ENCODE measurements around the gene CEP120.
"Not testable (repeated sequence)": the region's sequence is repeated elsewhere in the genome, so short reads cannot be mapped to it uniquely, and the experiment has no call there.

CEP120 gene

DNA sequence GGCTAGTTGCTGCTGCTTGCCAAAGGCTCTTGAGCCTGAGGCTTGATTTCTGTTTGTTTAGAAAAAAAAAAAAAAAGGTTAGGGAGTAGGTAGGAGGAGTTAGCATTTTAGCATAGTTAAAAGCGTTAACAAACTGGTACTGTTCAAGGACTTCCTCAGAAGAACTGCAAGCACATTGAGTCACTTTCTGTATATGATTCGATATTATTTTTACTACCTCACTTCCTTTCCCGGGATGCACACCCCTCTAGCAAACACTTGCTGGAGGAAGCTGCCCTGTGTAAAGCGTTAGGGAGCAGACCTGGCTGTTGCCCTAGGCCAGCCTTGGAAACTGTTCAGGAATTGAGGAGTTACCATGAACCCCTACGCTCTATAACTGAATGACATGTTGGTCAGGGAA is 15.7 kb upstream of the CEP120 start:
- DNase-seq (ENCODE audit: low read depth): no peak

DNA sequence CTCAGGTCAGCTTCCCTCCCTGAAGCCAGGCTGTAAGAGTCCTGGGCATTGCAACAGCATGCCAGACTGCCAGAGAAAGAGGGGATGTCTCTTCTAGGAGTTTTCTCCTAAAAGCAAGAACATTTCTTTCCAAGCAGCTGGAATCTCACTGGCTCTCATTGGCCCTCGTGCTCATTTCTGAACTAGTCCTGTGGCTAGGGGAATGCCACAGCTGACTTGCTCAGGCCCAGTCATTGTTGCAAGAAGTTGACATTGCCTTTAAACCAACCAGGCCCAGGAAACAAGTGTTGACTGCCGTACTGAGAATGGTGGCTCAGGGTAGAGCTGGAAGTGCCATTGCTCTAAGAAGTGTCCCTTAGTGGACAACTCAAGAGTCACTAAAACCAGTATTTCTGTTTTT is 15.0 kb upstream of the CEP120 start:
- no peak for DNase-seq (ENCODE audit: low read depth)

DNA sequence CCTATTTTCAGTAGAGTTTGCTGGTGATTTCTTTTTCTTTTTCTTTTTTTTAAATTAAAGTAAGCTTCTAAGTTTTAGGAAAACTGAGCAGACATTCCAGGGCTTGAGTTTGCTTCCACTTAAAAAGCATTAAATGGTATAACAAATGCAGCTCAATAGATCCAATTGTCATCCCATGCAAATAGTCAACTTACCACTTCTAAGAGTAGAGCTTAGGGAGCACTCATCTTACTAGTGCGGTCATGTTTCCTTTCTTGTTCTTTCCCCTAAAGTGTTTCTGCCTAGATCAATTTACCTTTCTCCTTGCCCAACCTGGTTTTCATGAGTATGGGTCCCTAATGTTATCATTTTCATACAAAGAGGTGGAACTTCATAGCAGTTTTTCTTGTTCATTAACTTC is 13.0 kb upstream of the CEP120 start:
- no peak for DNase-seq (ENCODE audit: low read depth)

DNA sequence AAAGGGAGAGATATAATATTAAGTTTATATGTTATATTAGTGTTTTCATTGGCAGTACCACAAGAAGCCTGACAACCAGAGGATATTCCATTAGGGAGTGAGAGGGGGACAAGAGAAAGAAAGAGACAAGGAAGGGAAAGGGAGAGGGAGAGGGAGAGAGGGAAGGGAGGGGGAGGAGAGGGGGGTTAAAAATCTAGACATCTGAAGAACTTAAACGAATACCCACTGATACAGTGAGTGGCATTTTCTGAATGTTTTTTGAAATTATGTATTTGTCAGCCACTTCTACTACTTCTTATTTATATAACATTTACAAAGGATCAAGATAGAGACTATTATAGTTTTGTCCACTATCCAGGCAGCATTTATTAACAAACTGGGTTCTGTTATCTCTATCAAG is 11.6 kb upstream of the CEP120 start:
- no peak for DNase-seq (ENCODE audit: low read depth)

DNA sequence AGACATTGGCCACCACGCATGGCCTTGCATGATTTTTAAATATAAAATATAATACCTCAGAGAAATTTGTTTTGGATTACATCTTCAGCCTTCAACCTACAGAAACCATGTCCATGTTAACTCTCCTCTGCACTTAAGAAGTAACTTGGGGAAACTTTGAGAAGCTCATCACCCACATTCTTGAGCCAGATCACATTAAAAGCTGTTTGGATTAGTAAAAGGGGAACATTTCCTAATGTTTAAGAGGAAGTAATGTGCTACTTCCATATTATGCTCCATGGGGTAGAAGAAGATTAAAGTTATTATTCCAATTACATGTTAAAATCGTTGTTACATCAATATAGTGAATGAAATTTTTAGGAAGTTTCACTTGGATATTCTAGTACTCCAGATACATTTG is 10.4 kb upstream of the CEP120 start:
- no peak for DNase-seq (ENCODE audit: low read depth)

DNA sequence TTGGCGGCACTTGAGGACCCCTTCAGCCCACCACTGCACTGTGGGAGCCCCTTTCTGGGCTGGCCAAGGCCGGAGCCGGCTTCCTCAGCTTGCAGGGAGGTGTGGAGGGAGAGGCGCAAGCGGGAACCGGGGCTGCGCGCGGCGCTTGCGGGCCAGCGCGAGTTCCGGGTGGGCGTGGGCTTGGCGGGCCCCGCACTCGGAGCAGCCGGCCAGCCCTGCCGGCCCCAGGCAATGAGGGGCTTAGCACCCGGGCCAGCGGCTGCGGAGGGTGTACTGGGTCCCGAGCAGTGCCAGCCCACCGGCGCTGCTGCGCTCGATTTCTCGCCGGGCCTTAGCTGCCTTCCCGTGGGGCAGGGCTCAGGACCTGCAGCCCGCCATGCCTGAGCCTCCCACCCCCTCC is 7.2 kb upstream of the CEP120 start:
- not testable (repeated sequence) for DNase-seq (ENCODE audit: low read depth)

DNA sequence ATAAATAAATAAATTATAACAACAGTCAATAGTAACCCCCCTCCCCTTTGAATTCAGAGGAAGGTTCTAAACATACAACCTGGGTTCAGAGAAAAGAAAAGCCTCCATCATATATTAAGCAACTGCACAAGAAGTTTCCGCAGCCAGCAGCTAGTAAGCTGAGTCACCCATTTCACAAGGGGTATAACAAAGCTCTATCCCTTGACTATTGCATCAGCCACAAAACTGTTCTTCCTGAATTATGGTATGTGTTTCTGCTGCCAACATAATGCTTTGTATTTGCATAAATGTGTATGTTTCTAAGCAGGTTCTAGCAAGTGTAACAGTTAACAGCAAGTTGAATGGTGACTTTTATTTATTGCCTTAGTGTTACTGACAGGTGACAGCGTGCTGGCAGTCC is 6.8 kb upstream of the CEP120 start:
- DNase-seq (ENCODE audit: low read depth): peak; percentile 78

DNA sequence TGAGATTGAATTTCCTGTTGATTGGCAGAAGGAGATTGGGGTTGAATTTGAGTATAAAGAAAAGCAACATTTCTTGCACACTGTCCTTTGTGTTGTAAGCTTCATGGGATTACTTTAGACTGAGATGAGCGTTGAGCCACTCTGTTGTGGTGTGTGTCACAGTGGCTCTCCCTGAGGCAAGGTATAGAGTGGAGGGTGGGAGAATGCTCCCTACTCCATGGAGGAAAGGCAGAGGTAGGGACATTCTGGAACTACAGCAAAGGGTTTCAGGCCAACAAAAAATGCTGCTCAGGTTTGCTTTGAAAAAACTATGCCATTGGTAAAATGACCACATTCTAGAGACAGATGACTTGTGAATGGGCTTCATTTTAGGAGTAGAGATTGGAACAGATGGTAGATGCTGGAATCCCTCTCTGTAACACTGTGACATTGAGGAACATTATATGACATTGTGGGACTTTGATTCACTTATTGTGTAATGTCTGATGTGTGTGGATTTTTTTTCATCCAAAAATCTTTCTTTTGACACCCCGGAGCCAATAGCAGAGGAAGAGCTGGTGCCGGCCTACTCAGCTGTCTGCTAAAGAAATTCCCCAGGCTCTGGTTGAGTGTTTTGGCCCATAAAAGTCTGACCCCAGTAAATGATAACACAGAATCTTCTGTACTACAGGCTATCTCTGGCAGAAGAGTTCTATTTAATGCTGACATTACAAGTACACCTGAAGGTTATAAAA is 6.2 kb upstream of the CEP120 start:
- no peak for DNase-seq (ENCODE audit: low read depth)

DNA sequence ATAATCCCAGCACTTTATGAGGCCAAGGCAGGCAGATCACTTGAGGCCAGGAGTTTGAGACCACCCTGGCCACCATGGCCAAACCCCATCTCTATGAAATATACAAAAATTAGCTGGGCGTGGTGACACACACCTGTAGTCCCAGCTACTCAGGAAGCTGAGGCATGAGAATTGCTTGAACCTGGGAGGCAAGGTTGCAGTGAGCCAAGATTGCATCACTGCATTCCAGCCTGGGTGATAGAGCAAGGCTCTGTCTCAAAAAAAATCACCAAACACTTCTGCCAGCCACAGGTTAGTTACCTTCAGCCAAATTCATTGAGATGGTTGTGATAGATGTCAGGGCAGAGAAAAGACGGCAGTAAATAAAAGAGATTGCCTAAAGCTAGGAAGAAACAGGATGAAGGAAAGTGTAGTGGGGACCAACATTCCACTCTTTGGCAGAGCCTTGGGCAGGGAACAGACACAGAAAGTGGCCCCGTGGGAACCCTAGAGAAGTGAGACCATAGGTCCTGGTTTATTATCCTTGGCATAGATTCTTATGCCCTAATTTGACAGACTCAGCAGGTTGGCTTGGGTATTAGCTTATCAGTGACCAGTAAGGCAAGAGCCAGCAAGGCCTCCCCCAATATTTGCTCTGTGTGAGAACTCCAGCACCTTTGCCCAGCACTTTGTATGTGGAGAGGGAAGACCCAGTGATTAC is 5.5 kb upstream of the CEP120 start:
- DNase-seq (ENCODE audit: low read depth): no peak

DNA sequence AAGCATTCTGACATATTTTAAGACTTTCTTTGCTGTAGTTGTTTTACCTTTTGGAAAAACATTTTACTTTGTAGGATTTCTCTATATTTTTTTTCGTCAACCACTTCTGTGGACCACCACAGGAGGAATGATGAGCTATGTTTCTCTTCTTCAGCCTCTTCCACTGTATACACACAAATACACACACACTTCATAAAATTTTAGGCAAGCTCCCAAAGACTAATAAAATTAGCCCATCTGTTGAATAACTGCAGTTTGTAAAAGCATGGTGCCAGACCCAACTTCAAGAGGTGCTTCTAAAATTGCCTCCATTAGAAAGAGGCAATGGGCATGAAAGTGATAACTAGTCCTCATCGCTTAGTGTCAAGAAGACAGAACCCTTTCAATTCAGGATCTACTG is 4.1 kb upstream of the CEP120 start:
- DNase-seq (ENCODE audit: low read depth): no peak

DNA sequence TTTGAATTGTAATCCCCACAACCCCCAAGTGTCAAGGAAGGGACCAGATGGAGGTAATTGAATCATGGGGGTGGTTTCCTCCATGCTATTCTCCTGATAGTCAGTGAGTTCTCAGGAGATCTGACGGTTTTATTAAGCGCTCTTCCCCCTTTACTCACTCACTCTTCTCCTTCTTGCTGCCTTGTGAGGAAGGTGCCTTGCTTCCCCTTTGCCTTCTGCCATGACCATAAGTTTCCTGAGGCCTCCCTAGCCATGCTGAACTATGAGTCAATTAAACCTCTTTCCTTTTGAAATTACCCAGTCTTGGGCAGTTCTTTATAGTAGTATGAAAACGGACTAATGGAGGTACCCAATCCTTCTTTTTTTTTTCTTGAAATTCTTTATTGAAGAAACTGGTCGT is 2.2 kb upstream of the CEP120 start:
- DNase-seq (ENCODE audit: low read depth): no peak

DNA sequence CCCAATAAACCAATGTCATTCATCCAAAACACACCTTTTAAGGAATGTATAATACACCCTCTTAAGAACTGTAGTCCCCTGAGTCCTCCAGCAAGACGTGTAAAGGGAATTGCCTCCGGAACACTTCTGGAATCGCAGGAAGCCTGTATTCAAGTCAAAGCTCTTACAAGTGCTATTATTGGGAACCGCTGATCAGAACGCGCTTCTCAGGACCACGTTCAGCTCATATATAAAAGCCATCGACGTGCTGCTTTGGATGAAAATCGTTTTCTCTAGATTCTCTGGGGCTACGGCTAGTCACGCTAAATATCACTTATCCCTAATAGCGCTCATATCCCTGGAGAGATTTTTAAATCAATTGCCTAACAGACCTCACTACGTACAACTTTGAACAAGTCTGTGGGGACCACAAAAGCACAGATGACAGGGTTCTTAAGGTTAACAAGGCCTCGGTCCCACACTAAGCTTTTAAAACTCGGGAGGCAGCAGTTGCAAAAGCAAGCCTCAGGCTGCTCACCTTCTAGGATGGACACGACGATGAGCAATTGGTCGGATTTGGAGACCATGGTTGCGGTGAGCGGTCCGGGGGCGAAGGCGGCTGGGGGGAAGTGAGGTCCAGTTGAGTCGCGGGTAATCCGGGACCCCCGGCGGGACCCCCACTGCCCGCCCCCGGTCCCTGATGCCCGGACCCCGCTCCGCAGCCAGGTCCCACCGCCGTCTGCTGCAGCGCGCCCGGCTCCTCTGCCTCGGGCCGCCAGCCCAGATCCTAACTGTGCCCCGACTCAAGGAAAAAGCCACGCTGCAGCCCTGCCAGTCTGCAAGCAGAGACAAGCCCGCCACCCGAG is 548 bp downstream of the CEP120 start:
- DNase-seq (ENCODE audit: low read depth): no peak

DNA sequence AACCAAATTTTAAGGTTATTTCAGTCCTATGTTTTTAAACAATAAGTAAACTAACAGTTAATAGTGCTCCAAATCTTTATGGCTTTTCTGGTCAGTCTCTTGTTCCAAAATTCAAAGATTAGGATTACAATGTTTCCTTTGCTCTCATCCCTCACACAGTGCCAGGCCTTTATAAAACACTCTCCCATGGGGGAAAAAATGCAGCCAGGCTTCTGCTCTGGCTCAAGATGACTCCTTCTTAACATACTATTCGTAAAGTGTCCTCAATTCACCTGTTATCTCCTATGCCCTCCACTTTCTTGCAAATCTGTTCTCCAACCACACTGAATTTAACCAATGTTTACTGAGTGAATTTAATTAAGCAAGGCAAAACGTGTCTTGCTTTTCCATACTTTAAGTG is 1.4 kb downstream of the CEP120 start:
- DNase-seq (ENCODE audit: low read depth): no peak

DNA sequence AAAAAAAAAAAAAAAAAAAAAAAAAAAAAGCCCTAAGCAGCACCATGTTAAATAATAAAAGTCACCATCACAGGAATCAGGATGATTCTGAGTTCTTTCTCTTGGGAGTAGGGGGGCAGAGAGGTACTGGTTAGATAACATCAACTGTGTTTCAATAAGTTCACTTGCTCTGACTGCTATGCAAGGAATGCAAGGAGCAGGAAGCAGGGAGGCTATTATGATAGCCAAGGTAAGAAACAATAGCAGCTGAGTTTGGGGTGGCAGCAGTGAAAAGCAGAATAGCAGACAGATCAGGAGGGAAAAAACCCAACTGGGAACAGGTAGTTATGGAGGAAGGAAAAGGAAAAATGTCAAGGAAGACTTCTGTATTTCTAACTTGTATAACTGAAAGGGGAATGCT is 8.2 kb downstream of the CEP120 start:
- DNase-seq (ENCODE audit: low read depth): no peak

DNA sequence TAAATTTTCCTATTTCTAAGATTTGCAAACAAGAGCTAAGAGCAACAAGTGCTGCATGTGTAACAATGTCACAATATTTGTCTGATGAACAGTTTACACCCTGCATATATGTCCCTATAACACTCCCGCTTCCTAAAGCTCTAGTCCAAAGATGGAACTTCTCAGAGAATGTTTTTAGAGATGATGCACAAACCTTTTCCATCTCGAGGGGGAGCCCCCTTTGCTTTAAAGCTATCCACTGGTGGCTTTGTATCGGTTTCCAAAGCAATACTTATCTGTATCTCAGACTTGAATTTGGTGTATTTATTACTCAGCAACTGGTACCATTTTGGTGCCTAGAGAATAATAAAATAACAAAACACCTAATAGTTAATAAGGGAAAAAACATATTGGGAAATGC is 11.0 kb downstream of the CEP120 start:
- DNase-seq (ENCODE audit: low read depth): no peak

DNA sequence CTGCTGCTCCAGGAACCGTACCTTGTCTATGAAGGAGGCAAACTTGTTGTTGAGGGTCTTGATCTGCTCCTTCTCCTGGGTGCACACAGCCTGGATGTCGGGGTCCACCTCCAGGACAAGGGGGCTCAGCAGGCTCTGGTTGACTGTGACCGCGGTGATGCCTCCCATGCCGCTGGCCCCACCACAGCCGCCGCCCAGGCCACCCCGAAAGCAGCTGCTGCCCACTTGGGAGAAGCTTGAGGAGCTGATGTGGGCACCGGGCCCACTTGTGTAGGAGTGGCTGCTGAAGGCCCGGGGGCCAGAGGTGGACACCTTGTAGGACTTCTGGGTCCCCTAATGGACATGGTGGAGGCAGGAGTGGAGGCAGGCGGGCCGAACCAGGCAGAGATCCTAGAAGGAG is 21.2 kb downstream of the CEP120 start:
- not testable (repeated sequence) for DNase-seq (ENCODE audit: low read depth)

DNA sequence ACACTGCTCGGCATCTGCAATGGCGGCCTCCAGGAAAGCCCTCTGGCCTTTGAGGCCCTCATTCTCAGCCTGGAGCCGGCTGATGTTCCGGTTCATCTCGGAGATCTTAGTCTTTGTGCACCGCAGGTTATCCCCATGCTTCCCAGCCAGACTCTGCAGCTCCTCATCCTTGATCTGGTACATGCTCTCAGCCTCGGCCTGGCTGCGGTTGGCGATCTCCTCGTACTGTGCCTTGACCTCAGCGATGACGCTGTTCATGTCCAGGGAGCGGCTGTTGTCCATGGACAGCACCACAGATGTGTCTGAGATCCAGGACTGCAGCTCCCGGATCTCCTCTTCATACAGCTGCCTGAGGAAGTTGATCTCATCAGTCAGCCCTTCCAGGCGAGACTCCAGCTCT is 21.9 kb downstream of the CEP120 start:
- DNase-seq (ENCODE audit: low read depth): no peak

DNA sequence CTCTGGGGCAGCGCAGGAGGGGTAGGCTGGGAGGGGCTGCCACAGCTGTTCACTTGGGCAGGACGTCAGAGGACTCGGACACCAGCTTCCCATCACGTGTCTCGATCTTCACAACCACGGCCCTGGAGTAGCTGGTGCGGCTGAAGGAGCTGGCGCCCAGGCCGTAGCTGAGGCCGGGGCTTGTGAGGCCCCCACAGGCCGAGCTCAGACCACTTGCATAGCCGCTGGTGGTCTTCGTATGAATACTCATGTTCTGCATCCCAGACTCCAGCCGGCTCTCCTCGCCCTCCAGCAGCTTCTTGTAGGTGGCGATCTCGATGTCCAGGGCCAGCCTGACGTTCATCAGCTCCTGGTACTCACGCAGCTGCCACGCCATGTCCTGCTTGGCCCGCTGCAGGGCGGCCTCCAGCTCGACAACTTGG is 22.3 kb downstream of the CEP120 start:
- not testable (repeated sequence) for DNase-seq (ENCODE audit: low read depth)

DNA sequence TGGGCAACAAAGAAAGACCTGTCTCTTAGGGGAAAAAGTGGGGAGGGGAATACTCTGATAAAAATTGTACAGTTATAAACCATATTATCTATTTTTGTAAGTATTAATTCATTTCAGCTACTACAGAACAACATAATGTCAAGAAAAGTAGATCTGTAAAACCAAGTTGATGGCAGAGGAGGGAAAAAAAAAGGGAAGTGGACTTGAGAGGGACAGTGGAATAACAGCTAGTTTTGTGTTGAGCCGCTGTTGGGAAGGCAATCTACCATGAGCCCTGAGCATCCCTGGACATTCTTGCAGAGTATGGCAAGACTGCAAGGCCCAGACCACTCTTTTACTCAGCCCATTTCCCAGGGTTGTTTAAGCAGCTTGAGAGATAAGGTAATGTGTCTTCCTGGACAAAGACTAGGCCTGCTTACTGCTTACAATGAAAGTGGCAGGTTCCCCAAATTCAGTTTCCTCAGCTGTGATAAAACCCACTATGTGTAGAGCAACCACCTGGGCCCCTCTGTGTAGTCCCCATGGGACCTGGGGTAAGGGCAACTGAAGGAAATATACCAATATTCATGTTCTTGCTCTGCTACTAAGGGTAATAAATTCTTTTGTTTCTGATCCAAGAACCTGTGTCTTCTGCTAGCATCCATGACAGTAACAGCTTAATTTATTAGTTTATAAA is 25.0 kb downstream of the CEP120 start:
- no peak for DNase-seq (ENCODE audit: low read depth)

DNA sequence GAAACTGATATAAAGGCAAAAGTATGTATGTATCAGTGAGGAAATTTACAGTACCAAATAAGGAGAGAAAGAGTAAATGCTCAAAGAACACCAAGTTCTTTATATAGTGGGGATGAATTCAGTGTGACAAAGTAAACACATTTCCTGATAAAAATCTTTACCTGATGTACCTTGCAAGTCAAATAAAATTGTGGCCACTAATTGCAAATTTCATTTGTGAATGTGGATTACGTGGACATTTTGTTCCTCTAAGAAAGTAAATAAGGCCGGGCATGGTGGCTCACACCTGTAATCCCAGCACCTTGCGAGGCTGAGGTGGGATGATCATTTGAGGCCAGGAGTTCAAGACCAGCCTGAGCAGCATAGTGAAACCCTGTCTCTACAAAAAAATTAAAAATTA is 25.7 kb downstream of the CEP120 start:
- DNase-seq (ENCODE audit: low read depth): no peak

DNA sequence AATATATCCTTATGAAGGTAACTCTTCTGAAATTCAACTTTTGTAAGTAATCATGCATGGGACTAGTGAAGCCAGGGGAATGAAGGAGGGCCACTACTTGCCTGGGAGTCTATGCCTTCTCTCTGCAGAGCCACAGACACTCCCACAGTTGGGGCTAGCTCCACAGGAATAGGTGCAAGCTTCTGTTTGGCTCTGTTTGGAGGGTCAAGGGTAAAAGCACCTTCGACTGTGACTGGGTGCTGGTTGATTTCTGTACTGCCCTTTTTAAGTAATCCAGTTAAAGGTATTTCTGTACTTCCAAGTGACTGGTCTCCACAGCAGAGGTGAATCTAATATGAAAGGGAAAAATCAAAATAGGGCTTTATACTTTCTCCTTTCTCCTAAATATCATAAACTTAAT is 32.2 kb downstream of the CEP120 start:
- DNase-seq (ENCODE audit: low read depth): no peak

DNA sequence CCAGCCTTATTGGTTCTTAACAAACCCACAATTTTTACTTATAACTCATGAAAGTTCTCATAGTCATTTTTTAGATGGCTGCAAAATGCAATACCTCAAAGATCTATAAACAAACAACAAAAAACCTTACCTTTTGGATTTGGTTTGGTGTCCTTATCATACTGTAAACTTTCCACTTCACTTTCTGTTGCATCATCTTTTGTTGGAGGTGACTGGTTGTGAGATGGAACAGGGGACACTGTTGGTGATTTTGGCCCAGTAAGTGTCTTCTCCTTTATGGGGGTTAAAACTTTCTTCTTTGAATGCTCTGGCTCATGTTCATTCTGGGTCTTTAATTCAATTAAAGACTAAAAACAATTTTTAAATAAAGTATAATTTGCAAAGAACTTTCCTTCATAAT is 33.4 kb downstream of the CEP120 start:
- no peak for DNase-seq (ENCODE audit: low read depth)
